Activated CD4-positive, alpha-beta T cell treated with anti-CD3 and anti-CD28 coated beads for 1 hour (primary cell): ENCODE results near the gene DNER.
"Not testable (repeated sequence)": the region's sequence is repeated elsewhere in the genome, so short reads cannot be mapped to it uniquely, and the experiment has no call there.

Source experiments
- DNase-seq: peaks from one replicate; pipeline ENCODE4 v3.0.0-alpha.2; 2020

Gene DNER

GRCh38 chr2:229715895-229716507, 1.6 kb upstream of the DNER start:
- DNase-seq, result no peak

- no peak for DNase-seq
These were observed 584 bp upstream of the DNER start for GRCh38 chr2:229714736-229715541.

GRCh38 chr2:229713371-229714079, 830 bp downstream of the DNER start:
- DNase-seq, result no peak

GRCh38 chr2:229712136-229712535, 2.2 kb downstream of the DNER start:
- DNase-seq, result no peak

- DNase-seq, result no peak
These were observed 6.0 kb downstream of the DNER start for GRCh38 chr2:229708335-229708734.

- DNase-seq, result no peak
These were observed 10.3 kb downstream of the DNER start for GRCh38 chr2:229703909-229704630.

- DNase-seq, result no peak
These were observed 12.6 kb downstream of the DNER start for GRCh38 chr2:229701716-229702115.

- DNase-seq, result no peak
These were observed 13.3 kb downstream of the DNER start for GRCh38 chr2:229701062-229701461.

- DNase-seq, result no peak
These were observed 18.4 kb downstream of the DNER start for GRCh38 chr2:229695961-229696360.

- not testable (repeated sequence) for DNase-seq
These were observed 20.5 kb downstream of the DNER start for GRCh38 chr2:229693845-229694244.

- no peak for DNase-seq
These were observed 22.7 kb downstream of the DNER start for GRCh38 chr2:229691631-229692030.

GRCh38 chr2:229689307-229689839, 25.0 kb downstream of the DNER start:
- DNase-seq, result no peak

GRCh38 chr2:229688141-229688540, 26.2 kb downstream of the DNER start:
- no peak for DNase-seq

- no peak for DNase-seq
These were observed 28.0 kb downstream of the DNER start for GRCh38 chr2:229686122-229686919.

- no peak for DNase-seq
These were observed 29.3 kb downstream of the DNER start for GRCh38 chr2:229684942-229685562.

GRCh38 chr2:229679393-229680125, 34.8 kb downstream of the DNER start:
- DNase-seq, result no peak

- DNase-seq, result no peak
These were observed 38.8 kb downstream of the DNER start for GRCh38 chr2:229675569-229675968.

- no peak for DNase-seq
These were observed 39.4 kb downstream of the DNER start for GRCh38 chr2:229674830-229675530.

- no peak for DNase-seq
These were observed 40.7 kb downstream of the DNER start for GRCh38 chr2:229673676-229674075.

- DNase-seq, result no peak
These were observed 42.3 kb downstream of the DNER start for GRCh38 chr2:229672021-229672420.
